ES-I3 (cell line): ENCODE measurements around the gene CCDC154.

ENCODE experiments used
- H3K36me3 ChIP-seq: 2 replicates; pipeline ENCODE4 v1.6.1; 2013; ENCODE audit warnings: mild to moderate bottlenecking, low read length, control low read depth, moderate library complexity; ENCODE audit not compliant: insufficient read depth
- H3K4me1 ChIP-seq: 2 replicates; pipeline ENCODE4 v1.6.1; 2013; ENCODE audit warnings: mild to moderate bottlenecking, control low read depth, low read length; ENCODE audit not compliant: insufficient read depth
- H3K9ac ChIP-seq: 2 replicates; pipeline ENCODE4 v1.6.1; 2013; ENCODE audit warnings: low read depth, mild to moderate bottlenecking, low read length, moderate library complexity
- H3K9me3 ChIP-seq: 2 replicates; pipeline ENCODE4 v1.6.1; 2013; ENCODE audit warnings: mild to moderate bottlenecking, low read length, moderate library complexity; ENCODE audit not compliant: control insufficient read depth, insufficient read depth

The CCDC154 gene

DNA sequence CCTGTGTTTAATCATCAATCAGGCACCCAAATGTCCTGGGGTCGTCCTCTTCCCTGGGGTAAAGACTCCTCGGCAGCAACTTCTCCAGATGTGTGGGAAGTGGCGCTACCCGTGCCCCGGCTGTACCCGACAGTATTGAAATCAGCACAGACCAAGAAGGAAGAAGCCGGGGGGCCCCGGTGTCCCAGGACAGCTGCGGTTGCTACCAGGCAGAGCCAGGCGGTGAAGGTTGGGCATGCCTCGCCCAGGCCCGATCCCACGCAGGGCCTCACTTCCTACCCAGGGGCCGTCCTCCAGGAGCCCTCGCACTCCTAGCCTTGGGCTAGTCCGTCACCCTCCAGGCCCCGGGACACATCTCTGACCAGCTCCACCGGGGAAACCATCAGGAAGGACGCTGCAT is 9.0 kb upstream of the CCDC154 start:
- Histone ChIP-seq H3K4me1 (no peaks in the 10 kb centered on the region), H3K36me3 (no peaks in the 10 kb centered on the region; the same call in 1 of the 2 replicates), H3K9ac (no peak overlapping the region), H3K9me3 (no peaks in the 10 kb centered on the region)

DNA sequence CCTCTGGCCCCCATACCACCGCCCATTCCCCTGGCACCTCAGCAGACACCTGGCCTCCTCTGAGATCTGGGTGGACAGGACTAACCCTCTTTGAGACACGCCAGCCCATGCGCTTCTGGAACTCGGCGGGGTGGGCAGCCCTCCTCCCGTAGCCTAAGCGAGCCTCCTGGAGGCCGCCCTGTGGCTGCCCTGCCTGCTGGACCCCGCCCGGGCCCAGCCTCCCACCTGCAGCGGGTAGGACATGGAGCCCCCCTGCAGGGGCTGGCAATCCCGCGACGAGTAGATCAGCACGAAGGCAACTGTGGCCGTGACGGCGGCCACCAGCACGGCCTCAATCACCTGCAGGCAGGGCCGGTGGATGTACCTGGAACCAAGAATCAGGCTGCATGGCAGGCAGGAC is 8.2 kb upstream of the CCDC154 start:
- Histone ChIP-seq H3K9me3 (no peaks in the 10 kb centered on the region), H3K36me3 (no peaks in the 10 kb centered on the region; the same call in 1 of the 2 replicates), H3K9ac (no peak overlapping the region), H3K4me1 (no peaks in the 10 kb centered on the region)

- no peaks in the 10 kb centered on the region for H3K4me1 ChIP-seq
- H3K36me3 ChIP-seq, result no peaks in the 10 kb centered on the region; the same call in 1 of the 2 replicates
- no peak overlapping the region for H3K9ac ChIP-seq
- no peaks in the 10 kb centered on the region for H3K9me3 ChIP-seq
Observed at GRCh38 chr16:1451702-1452392, 7.5 kb upstream of the CCDC154 start.

DNA sequence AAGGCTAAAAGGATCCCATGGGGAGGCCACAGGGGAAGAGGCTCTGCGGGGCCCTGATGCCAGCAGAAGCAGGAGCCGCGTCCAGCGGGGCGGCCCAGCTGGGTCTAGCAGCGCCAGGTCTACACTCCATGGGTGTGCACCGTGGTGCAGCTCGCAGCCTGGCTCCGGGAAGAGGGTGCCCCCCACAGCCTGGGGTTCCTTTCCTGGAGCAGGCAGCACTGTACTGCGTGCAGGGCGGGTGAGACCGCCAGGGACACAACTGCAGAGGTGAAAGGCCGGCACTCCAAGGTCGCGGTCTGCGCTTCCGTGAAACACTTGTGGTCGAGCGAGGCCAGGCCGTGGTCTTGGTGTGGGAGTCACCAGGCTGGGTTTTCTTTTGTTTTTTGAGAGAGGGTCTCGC is 6.5 kb upstream of the CCDC154 start:
- H3K4me1 ChIP-seq, result no peaks in the 10 kb centered on the region
- no peaks in the 10 kb centered on the region; the same call in 1 of the 2 replicates for H3K36me3 ChIP-seq
- no peaks in the 10 kb centered on the region for H3K9me3 ChIP-seq
- no peak overlapping the region for H3K9ac ChIP-seq

GRCh38 chr16:1450218-1450617 is 5.9 kb upstream of the CCDC154 start:
- Histone ChIP-seq H3K4me1 (no peaks in the 10 kb centered on the region), H3K9ac (no peak overlapping the region), H3K9me3 (no peaks in the 10 kb centered on the region), H3K36me3 (no peaks in the 10 kb centered on the region)

DNA sequence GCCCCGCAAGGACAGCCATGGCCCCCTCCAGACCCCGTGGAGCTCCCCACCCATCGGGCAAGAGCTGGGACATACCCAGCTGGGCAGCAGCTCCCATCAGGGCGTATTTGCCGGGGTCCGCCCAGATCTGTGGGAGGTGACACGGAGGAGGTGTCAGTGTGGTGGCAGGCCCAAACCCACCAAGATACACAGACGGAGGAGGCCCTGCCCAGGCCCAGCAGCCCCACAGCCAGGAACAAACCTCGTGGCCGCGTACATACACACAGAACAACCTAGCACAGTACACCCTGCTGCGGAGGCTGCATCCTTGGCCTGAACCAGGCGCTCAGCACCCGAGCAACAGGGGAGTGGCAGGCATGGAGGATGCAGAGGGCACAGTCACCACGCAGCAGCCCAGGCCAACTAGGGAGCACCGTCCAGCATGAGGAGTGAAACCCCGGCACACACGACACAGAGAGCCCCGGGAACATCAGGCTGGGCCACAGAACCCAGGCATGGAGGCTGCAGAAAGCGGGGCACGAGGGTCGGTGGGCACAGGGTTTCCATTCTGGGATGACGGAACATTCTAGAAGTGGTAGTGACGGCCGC is 4.9 kb upstream of the CCDC154 start:
- Histone ChIP-seq H3K9me3 (no peaks in the 10 kb centered on the region), H3K9ac (no peak overlapping the region), H3K36me3 (no peaks in the 10 kb centered on the region), H3K4me1 (no peaks in the 10 kb centered on the region)

DNA sequence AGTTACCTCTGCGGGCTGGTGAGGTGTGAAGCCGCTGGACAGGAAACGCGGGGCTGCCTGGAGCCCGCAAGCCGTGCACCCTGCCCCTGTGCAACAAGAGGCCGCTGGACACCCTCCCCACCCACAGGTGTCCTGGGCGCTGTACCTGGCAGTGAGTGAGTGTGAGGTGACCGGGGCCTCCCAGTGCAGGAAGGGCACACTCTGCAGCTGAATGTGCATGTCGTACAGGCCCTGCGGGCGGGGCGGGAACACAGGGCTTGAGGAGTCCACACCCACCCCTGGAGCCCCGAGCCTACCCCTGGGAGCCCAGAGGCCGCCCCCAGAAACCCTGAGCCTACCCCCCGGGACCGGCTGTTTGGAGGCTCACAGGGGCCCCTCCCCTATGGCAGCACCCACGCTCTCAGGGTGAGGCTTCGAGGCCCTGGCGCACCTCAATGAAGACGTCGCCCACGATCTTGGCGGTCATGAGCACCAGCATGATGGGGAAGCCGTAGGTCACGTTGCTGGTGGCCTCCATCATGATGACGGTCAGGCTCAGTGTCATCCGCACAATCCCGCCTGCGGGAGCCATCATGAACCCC is 4.3 kb upstream of the CCDC154 start:
- Histone ChIP-seq H3K9ac (no peak overlapping the region), H3K9me3 (no peaks in the 10 kb centered on the region), H3K36me3 (no peaks in the 10 kb centered on the region), H3K4me1 (no peaks in the 10 kb centered on the region)

DNA sequence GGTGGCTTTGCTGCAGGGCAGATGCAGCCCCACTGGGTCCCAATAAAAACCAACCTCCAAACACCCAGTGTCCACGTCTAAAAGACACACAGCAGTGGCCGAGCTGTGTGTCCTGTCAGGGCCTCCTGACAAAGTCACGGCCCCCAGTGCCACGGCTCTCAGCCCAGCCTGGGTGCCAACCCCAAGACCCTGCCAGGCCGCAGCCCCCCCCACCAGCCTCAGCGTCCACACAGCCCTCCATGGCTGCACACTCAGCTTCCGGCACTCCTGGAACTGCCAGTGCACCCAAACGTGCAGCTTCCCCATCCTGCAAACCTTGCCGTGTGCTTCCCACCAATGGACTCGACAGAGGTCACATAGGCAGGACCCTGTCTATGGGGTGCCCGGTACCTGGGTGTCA is 3.6 kb upstream of the CCDC154 start:
- H3K4me1 ChIP-seq, result no peaks in the 10 kb centered on the region
- H3K9ac ChIP-seq, result no peak overlapping the region
- no peaks in the 10 kb centered on the region for H3K36me3 ChIP-seq
- H3K9me3 ChIP-seq, result no peaks in the 10 kb centered on the region

- H3K9ac ChIP-seq, result no peak overlapping the region
- H3K9me3 ChIP-seq, result no peaks in the 10 kb centered on the region
- H3K36me3 ChIP-seq, result no peaks in the 10 kb centered on the region
- H3K4me1 ChIP-seq, result no peaks in the 10 kb centered on the region
Observed at GRCh38 chr16:1446296-1447080, 2.1 kb upstream of the CCDC154 start.

GRCh38 chr16:1445518-1446203 is 1.3 kb upstream of the CCDC154 start:
- H3K36me3 ChIP-seq, result no peaks in the 10 kb centered on the region
- H3K4me1 ChIP-seq, result no peaks in the 10 kb centered on the region
- no peaks in the 10 kb centered on the region for H3K9me3 ChIP-seq
- H3K9ac ChIP-seq, result no peak overlapping the region

DNA sequence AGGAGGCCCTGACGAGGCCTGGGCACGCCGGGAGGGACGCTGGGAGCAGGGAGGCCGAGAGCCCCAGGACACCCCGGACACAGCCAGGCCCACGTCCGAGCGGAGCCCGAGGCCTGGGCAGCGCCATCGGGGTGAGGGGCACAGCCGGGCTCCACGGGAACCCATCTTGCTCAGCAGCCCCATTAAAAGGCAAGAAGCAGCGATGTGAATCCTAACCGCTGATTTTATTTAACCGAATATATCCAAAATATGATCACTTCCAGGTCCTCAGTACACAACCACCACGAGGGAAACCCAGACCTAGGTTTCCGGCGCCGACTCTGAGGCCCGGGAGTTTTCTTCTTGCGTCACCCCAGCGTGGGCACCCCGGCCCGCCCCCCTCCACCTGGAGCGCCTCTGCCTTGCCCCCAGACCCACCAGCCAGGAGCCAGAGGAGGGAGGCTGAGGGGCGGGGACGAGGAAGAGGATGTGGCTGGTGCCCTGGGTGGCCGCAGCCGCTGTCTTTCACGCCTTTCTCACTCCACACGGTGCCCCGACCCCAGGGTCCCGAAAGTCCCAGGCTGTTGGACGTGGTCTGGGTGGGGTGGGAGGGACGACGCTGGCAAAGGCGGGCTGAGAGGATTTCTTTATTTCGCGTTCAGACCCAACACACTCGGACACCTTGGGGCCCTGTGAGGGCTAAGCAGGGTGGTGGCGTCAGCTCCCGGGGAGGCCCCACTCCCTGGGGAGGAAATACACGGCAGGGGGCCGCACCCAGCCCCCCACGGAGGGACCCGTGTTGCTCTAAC is 568 bp upstream of the CCDC154 start:
- Histone ChIP-seq H3K9ac (no peak overlapping the region), H3K4me1 (no peaks in the 10 kb centered on the region), H3K9me3 (no peaks in the 10 kb centered on the region), H3K36me3 (no peaks in the 10 kb centered on the region)

DNA sequence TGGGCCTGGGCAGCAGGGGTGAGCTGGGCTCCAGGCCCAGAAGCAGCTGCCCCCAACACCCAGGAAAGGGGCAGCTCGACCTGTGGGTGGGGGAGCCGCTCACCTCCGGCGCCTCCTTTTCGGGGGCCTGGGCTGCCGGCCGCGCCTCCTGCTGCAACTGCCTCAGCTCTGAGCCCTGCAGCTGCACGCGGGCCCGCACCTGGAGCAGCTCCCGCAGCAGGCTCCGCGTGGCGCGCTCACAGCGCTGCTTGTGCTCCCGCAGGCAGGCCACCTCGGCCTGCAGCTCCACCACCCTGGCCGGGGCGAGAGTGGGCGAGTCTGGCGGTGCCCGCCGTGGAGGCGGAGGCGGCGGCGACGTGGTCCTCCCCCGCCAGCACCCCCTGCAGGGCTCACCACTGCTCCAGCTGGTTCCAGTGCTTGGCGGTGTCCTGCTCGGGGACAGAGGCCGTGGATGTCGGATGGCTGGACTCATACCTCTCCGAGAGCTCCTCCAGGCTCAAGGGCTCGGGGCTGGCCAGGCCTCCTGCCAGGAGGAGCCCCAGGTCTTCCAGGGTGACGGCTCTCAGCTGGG is 868 bp downstream of the CCDC154 start:
- no peaks in the 10 kb centered on the region for H3K36me3 ChIP-seq
- no peak overlapping the region for H3K9ac ChIP-seq
- H3K4me1 ChIP-seq, result no peaks in the 10 kb centered on the region
- no peaks in the 10 kb centered on the region for H3K9me3 ChIP-seq

DNA sequence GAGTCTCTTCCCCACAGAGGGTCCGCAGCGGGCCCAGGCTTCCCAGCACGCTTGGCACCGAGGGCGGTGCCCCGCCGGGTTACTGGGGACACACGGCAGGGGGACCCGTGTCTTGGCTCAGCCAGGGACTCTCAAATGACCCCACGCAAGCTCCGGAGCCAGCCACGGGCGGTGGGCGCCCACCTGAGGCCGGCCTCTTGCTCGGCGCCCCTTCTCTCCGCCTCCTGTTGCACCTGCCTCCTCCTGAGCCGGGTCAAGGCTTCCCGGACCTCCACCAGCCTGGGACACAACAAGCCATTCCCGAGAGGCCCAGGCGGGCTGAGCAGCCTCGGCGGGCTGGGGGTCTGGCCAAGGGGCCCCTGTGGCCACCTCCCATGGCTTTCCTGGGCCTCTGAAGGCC is 1.7 kb downstream of the CCDC154 start:
- Histone ChIP-seq H3K4me1 (no peaks in the 10 kb centered on the region), H3K9me3 (no peaks in the 10 kb centered on the region), H3K36me3 (no peaks in the 10 kb centered on the region), H3K9ac (no peak overlapping the region)
